ENCODE data around the gene CILP. TPM values are rescaled to one million over a fixed set of nuclear protein-coding genes. Genes with fewer than 3 reads are reported as not detected.

CILP gene
- total and polyA plus RNA-seq, 2 of the 13 experiments (the other 11 are each of a cell fraction or from before 2014, with no cell fraction given): 0.03 TPM; not detected in 1

GRCh38 chr15:65184868-65185717, 26.2 kb downstream of the CILP start, which contains the start of gene CLPX (continued):
- TF ChIP-seq GMEB2 (CRISPR knock-in tag; IDR thresholded peaks at IDR 0.05; ENCODE audit: low read depth) (peak; percentile 52; the same call in 1 of the 2 replicates), SRF (IDR thresholded peaks at IDR 0.05; ENCODE audit: low read depth, low read length) (no peak), PCBP2 (optimal IDR thresholded peaks at IDR 0.05; ENCODE audit: low read depth, low read length, poor library complexity, severe bottlenecking) (no peak), HNRNPK (IDR thresholded peaks at IDR 0.05; ENCODE audit: low read depth, low read length, poor library complexity, severe bottlenecking) (peak; percentile 67), POLR2AphosphoS2 (IDR thresholded peaks at IDR 0.05; ENCODE audit: low read depth, low read length) (no peak), GABPA (IDR thresholded peaks at IDR 0.05; ENCODE audit: low read depth, low read length) (peak; percentile 49), GABPA (CRISPR knock-in tag; IDR thresholded peaks at IDR 0.05; ENCODE audit: low read depth) (peak; percentile 91), MED13 (CRISPR knock-in tag; IDR thresholded peaks at IDR 0.05) (no peak), ZNF263 (CRISPR knock-in tag; IDR thresholded peaks at IDR 0.05) (0 out of 2 replicates have a peak, but pooled peaks have one; percentile 9), ZNF253 (CRISPR knock-in tag; IDR thresholded peaks at IDR 0.05; ENCODE audit: borderline replicate concordance) (no peak), ZNF800 (CRISPR knock-in tag; IDR thresholded peaks at IDR 0.05) (0 out of 2 replicates have a peak, but pooled peaks have one; percentile 26), PAF1 (CRISPR knock-in tag; IDR thresholded peaks at IDR 0.05) (no peak), ZNF34 (CRISPR knock-in tag; IDR thresholded peaks at IDR 0.05; ENCODE audit: borderline replicate concordance) (no peak), ZNF260 (CRISPR knock-in tag; IDR thresholded peaks at IDR 0.05; ENCODE audit: borderline replicate concordance, low read depth) (no peak), ATF3 (CRISPR knock-in tag; IDR thresholded peaks at IDR 0.05) (no peak), BCL3 (CRISPR knock-in tag; IDR thresholded peaks at IDR 0.05) (no peak), ZNF607 (CRISPR knock-in tag; IDR thresholded peaks at IDR 0.05; ENCODE audit: borderline replicate concordance) (peak; percentile 43; the same call in 1 of the 2 replicates), MXD1 (CRISPR knock-in tag; IDR thresholded peaks at IDR 0.05) (no peak), ATRX (CRISPR knock-in tag; IDR thresholded peaks at IDR 0.05; ENCODE audit: borderline replicate concordance) (no peak), THAP8 (CRISPR knock-in tag; IDR thresholded peaks at IDR 0.05; ENCODE audit: borderline replicate concordance) (no peak), ZNF275 (CRISPR knock-in tag; IDR thresholded peaks at IDR 0.05; ENCODE audit: borderline replicate concordance) (no peak)
